Suprapubic skin (tissue), 4 donors: Measurements from ENCODE around the gene OGFOD1.

Experiments
- CTCF ChIP-seq, 2 donors: fragments of 200-600 bp in 1 of 2; fragments of 450-650 bp in 1 of 2; sonication (generic) in 1 of 2; IDR thresholded peaks; one replicate each; pipeline ENCODE4 v1.5.1; 2016 to 2019; ENCODE audit warnings: antibody characterized with exemption in 2 of 2, mild to moderate bottlenecking in 1 of 2, moderate library complexity in 1 of 2
- POLR2A ChIP-seq, 2 donors: fragments of 450-650 bp; IDR thresholded peaks; one replicate each; pipeline ENCODE4 v1.6.1; 2017; ENCODE audit warnings: antibody characterized with exemption in 2 of 2, mild to moderate bottlenecking in 2 of 2, moderate library complexity in 2 of 2
- POLR2AphosphoS5 ChIP-seq, 3 donors: sonication (generic); formaldehyde crosslinking; IDR thresholded peaks; one replicate each; pipeline ENCODE4 v1.6.1; 2017; ENCODE audit warnings: antibody characterized with exemption in 3 of 3

- TF ChIP-seq CTCF (IDR thresholded peaks at IDR 0.05) (no peak), POLR2A (IDR thresholded peaks at IDR 0.05) (no peak), POLR2AphosphoS5 (IDR thresholded peaks at IDR 0.05) (no peak)
Measured at GRCh38 chr16:56480776-56481467, 29.6 kb downstream of the OGFOD1 start.
